ENCODE measurements around the gene ZNF74.
"Not testable (repeated sequence)": the region's sequence is repeated elsewhere in the genome, so short reads cannot be mapped to it uniquely, and the experiment has no call there.

Gene ZNF74
- 9.3 to 11.8 (median 10.5) reads per million in 3 donors for total RNA-seq

- peak within 1 kb of the TSS; percentile 69 for H3K27ac ChIP-seq (ENCODE audit: insufficient read depth, low read length, poor library complexity, severe bottlenecking)
- peak; percentile 56 to 71 (median 70) for DNase-seq
- H3K36me3 ChIP-seq (ENCODE audit: control insufficient read depth, insufficient read depth, low read length) = no peaks in the 10 kb centered on the region
- H3K27me3 ChIP-seq (replicated peaks; ENCODE audit: control insufficient read depth, insufficient read depth, low read length, poor library complexity, severe bottlenecking) = no peaks in the 10 kb centered on the region
- H3K4me1 ChIP-seq (ENCODE audit: control insufficient read depth, insufficient read depth, low read length, poor library complexity, severe bottlenecking) = peaks cover 14% of the 10 kb centered on the region
- H3K4me3 ChIP-seq (ENCODE audit: insufficient read depth, low read depth, low read length, poor library complexity, severe bottlenecking) = peak within 1 kb of the TSS; percentile 87
- no peaks in the 10 kb centered on the region for H3K9me3 ChIP-seq (ENCODE audit: control insufficient read depth, low read length)
These were observed at the start of gene ZNF74 for GRCh38 chr22:20393705-20394476. ZNF74 (plus strand) TSS chr22:20394151; CDS start chr22:20394629, 478 bp downstream.

- H3K4me1 ChIP-seq (ENCODE audit: control insufficient read depth, insufficient read depth, low read length, poor library complexity, severe bottlenecking); H3K27ac ChIP-seq (ENCODE audit: insufficient read depth, low read length, poor library complexity, severe bottlenecking); H3K36me3 ChIP-seq (ENCODE audit: control insufficient read depth, insufficient read depth, low read length); DNase-seq; H3K27me3 ChIP-seq (replicated peaks; ENCODE audit: control insufficient read depth, insufficient read depth, low read length, poor library complexity, severe bottlenecking); H3K9me3 ChIP-seq (ENCODE audit: control insufficient read depth, low read length); H3K4me3 ChIP-seq (ENCODE audit: insufficient read depth, low read depth, low read length, poor library complexity, severe bottlenecking): not testable (repeated sequence)
These were observed 47.4 kb upstream of the ZNF74 start for GRCh38 chr22:20346553-20346952.

GRCh38 chr22:20352536-20352935 lies 41.4 kb upstream of the ZNF74 start:
- H3K27me3 ChIP-seq (replicated peaks; ENCODE audit: control insufficient read depth, insufficient read depth, low read length, poor library complexity, severe bottlenecking); DNase-seq; H3K4me1 ChIP-seq (ENCODE audit: control insufficient read depth, insufficient read depth, low read length, poor library complexity, severe bottlenecking); H3K9me3 ChIP-seq (ENCODE audit: control insufficient read depth, low read length); H3K36me3 ChIP-seq (ENCODE audit: control insufficient read depth, insufficient read depth, low read length); H3K4me3 ChIP-seq (ENCODE audit: insufficient read depth, low read depth, low read length, poor library complexity, severe bottlenecking); H3K27ac ChIP-seq (ENCODE audit: insufficient read depth, low read length, poor library complexity, severe bottlenecking): not testable (repeated sequence)

GRCh38 chr22:20354238-20354975 lies 39.5 kb upstream of the ZNF74 start:
- Histone ChIP-seq H3K9me3 (ENCODE audit: control insufficient read depth, low read length) (no peaks in the 10 kb centered on the region), H3K4me1 (ENCODE audit: control insufficient read depth, insufficient read depth, low read length, poor library complexity, severe bottlenecking) (no peaks in the 10 kb centered on the region), H3K27ac (ENCODE audit: insufficient read depth, low read length, poor library complexity, severe bottlenecking) (no peak overlapping the region), H3K36me3 (ENCODE audit: control insufficient read depth, insufficient read depth, low read length) (no peaks in the 10 kb centered on the region), H3K27me3 (replicated peaks; ENCODE audit: control insufficient read depth, insufficient read depth, low read length, poor library complexity, severe bottlenecking) (no peaks in the 10 kb centered on the region), H3K4me3 (ENCODE audit: insufficient read depth, low read depth, low read length, poor library complexity, severe bottlenecking) (no peak overlapping the region)
- DNase-seq = no peak

GRCh38 chr22:20355939-20356636 lies 37.9 kb upstream of the ZNF74 start:
- H3K4me1 ChIP-seq (ENCODE audit: control insufficient read depth, insufficient read depth, low read length, poor library complexity, severe bottlenecking); H3K27me3 ChIP-seq (replicated peaks; ENCODE audit: control insufficient read depth, insufficient read depth, low read length, poor library complexity, severe bottlenecking); H3K27ac ChIP-seq (ENCODE audit: insufficient read depth, low read length, poor library complexity, severe bottlenecking); DNase-seq; H3K4me3 ChIP-seq (ENCODE audit: insufficient read depth, low read depth, low read length, poor library complexity, severe bottlenecking); H3K9me3 ChIP-seq (ENCODE audit: control insufficient read depth, low read length); H3K36me3 ChIP-seq (ENCODE audit: control insufficient read depth, insufficient read depth, low read length): not testable (repeated sequence)

- H3K4me3 ChIP-seq (ENCODE audit: insufficient read depth, low read depth, low read length, poor library complexity, severe bottlenecking); H3K27ac ChIP-seq (ENCODE audit: insufficient read depth, low read length, poor library complexity, severe bottlenecking); H3K4me1 ChIP-seq (ENCODE audit: control insufficient read depth, insufficient read depth, low read length, poor library complexity, severe bottlenecking); H3K36me3 ChIP-seq (ENCODE audit: control insufficient read depth, insufficient read depth, low read length); DNase-seq; H3K27me3 ChIP-seq (replicated peaks; ENCODE audit: control insufficient read depth, insufficient read depth, low read length, poor library complexity, severe bottlenecking); H3K9me3 ChIP-seq (ENCODE audit: control insufficient read depth, low read length): not testable (repeated sequence)
These were observed 37.0 kb upstream of the ZNF74 start for GRCh38 chr22:20356906-20357305.

GRCh38 chr22:20357967-20358366 lies 36.0 kb upstream of the ZNF74 start:
- not testable (repeated sequence) for H3K4me3 ChIP-seq (ENCODE audit: insufficient read depth, low read depth, low read length, poor library complexity, severe bottlenecking); H3K27ac ChIP-seq (ENCODE audit: insufficient read depth, low read length, poor library complexity, severe bottlenecking); DNase-seq; H3K9me3 ChIP-seq (ENCODE audit: control insufficient read depth, low read length); H3K4me1 ChIP-seq (ENCODE audit: control insufficient read depth, insufficient read depth, low read length, poor library complexity, severe bottlenecking); H3K36me3 ChIP-seq (ENCODE audit: control insufficient read depth, insufficient read depth, low read length); H3K27me3 ChIP-seq (replicated peaks; ENCODE audit: control insufficient read depth, insufficient read depth, low read length, poor library complexity, severe bottlenecking)

GRCh38 chr22:20358503-20359239 lies 35.3 kb upstream of the ZNF74 start:
- H3K27ac ChIP-seq (ENCODE audit: insufficient read depth, low read length, poor library complexity, severe bottlenecking); DNase-seq; H3K4me3 ChIP-seq (ENCODE audit: insufficient read depth, low read depth, low read length, poor library complexity, severe bottlenecking); H3K27me3 ChIP-seq (replicated peaks; ENCODE audit: control insufficient read depth, insufficient read depth, low read length, poor library complexity, severe bottlenecking); H3K4me1 ChIP-seq (ENCODE audit: control insufficient read depth, insufficient read depth, low read length, poor library complexity, severe bottlenecking); H3K9me3 ChIP-seq (ENCODE audit: control insufficient read depth, low read length); H3K36me3 ChIP-seq (ENCODE audit: control insufficient read depth, insufficient read depth, low read length): not testable (repeated sequence)

- DNase-seq; H3K27me3 ChIP-seq (replicated peaks; ENCODE audit: control insufficient read depth, insufficient read depth, low read length, poor library complexity, severe bottlenecking); H3K9me3 ChIP-seq (ENCODE audit: control insufficient read depth, low read length); H3K27ac ChIP-seq (ENCODE audit: insufficient read depth, low read length, poor library complexity, severe bottlenecking); H3K4me1 ChIP-seq (ENCODE audit: control insufficient read depth, insufficient read depth, low read length, poor library complexity, severe bottlenecking); H3K4me3 ChIP-seq (ENCODE audit: insufficient read depth, low read depth, low read length, poor library complexity, severe bottlenecking); H3K36me3 ChIP-seq (ENCODE audit: control insufficient read depth, insufficient read depth, low read length): not testable (repeated sequence)
These were observed 33.7 kb upstream of the ZNF74 start for GRCh38 chr22:20360261-20360660.
